Measurements from ENCODE around the gene KNTC1. TPM values are rescaled to one million over a fixed set of nuclear protein-coding genes. Genes with fewer than 3 reads are reported as not detected.

KNTC1 gene
- total and polyA plus RNA-seq, 2 of the 13 experiments (the other 11 are each of a cell fraction or from before 2014, with no cell fraction given) = 45.1 to 57.6 TPM

- TF ChIP-seq, protein P1, sequence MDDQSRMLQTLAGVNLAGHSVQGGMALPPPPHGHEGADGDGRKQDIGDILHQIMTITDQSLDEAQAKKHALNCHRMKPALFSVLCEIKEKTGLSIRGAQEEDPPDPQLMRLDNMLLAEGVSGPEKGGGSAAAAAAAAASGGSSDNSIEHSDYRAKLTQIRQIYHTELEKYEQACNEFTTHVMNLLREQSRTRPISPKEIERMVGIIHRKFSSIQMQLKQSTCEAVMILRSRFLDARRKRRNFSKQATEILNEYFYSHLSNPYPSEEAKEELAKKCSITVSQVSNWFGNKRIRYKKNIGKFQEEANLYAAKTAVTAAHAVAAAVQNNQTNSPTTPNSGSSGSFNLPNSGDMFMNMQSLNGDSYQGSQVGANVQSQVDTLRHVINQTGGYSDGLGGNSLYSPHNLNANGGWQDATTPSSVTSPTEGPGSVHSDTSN (CRISPR knock-in tag; IDR thresholded peaks at IDR 0.05; ENCODE audit: borderline replicate concordance) = no peak
- TF ChIP-seq, protein P2, sequence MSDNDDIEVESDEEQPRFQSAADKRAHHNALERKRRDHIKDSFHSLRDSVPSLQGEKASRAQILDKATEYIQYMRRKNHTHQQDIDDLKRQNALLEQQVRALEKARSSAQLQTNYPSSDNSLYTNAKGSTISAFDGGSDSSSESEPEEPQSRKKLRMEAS (IDR thresholded peaks at IDR 0.05) = peak; percentile 49; the same call in 1 of the 2 replicates
- TF ChIP-seq KAT7 (CRISPR knock-in tag; IDR thresholded peaks at IDR 0.05; ENCODE audit: borderline replicate concordance) (no peak), CEBPG (CRISPR knock-in tag; IDR thresholded peaks at IDR 0.05) (0 out of 2 replicates have a peak, but pooled peaks have one; percentile 12), BCL6 (CRISPR knock-in tag; IDR thresholded peaks at IDR 0.05) (peak; percentile 95), ELF1 (CRISPR knock-in tag; IDR thresholded peaks at IDR 0.05) (no peak), ZNF776 (CRISPR knock-in tag; IDR thresholded peaks at IDR 0.05) (no peak), ZNF597 (CRISPR knock-in tag; IDR thresholded peaks at IDR 0.05) (no peak), ZNF557 (CRISPR knock-in tag; IDR thresholded peaks at IDR 0.05) (no peak), TSC22D2 (CRISPR knock-in tag; IDR thresholded peaks at IDR 0.05; ENCODE audit: borderline replicate concordance) (peak; percentile 36; the same call in 1 of the 2 replicates), PHF5A (CRISPR knock-in tag; IDR thresholded peaks at IDR 0.05; ENCODE audit: low read depth, unreplicated experiment) (peak; percentile 20), ZNF792 (CRISPR knock-in tag; IDR thresholded peaks at IDR 0.05) (0 out of 2 replicates have a peak, but pooled peaks have one; percentile 41), PTBP1 (IDR thresholded peaks at IDR 0.05; ENCODE audit: low read depth, low read length, poor library complexity, severe bottlenecking) (no peak), ZNF580 (CRISPR knock-in tag; IDR thresholded peaks at IDR 0.05; ENCODE audit: borderline replicate concordance, low read depth) (peak; percentile 32; the same call in 1 of the 2 replicates), RFXAP (CRISPR knock-in tag; IDR thresholded peaks at IDR 0.05; ENCODE audit: borderline replicate concordance) (peak; percentile 48; the same call in 1 of the 2 replicates), HDAC2 (CRISPR knock-in tag; IDR thresholded peaks at IDR 0.05) (peak; percentile 68), NR2F1 (CRISPR knock-in tag; IDR thresholded peaks at IDR 0.05) (0 out of 4 replicates have a peak, but pooled peaks have one; percentile 21 to 39), REPIN1 (CRISPR knock-in tag; IDR thresholded peaks at IDR 0.05; ENCODE audit: borderline replicate concordance, low read depth) (no peak), MED8 (CRISPR knock-in tag; IDR thresholded peaks at IDR 0.05; ENCODE audit: insufficient replicate concordance) (no peak), MIER3 (CRISPR knock-in tag; IDR thresholded peaks at IDR 0.05; ENCODE audit: borderline replicate concordance) (peak; percentile 77)
- TF ChIP-seq, protein P3, sequence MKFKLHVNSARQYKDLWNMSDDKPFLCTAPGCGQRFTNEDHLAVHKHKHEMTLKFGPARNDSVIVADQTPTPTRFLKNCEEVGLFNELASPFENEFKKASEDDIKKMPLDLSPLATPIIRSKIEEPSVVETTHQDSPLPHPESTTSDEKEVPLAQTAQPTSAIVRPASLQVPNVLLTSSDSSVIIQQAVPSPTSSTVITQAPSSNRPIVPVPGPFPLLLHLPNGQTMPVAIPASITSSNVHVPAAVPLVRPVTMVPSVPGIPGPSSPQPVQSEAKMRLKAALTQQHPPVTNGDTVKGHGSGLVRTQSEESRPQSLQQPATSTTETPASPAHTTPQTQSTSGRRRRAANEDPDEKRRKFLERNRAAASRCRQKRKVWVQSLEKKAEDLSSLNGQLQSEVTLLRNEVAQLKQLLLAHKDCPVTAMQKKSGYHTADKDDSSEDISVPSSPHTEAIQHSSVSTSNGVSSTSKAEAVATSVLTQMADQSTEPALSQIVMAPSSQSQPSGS (CRISPR knock-in tag; IDR thresholded peaks at IDR 0.05) = peak; percentile 65; the same call in 1 of the 2 replicates
- TF ChIP-seq, protein P4, sequence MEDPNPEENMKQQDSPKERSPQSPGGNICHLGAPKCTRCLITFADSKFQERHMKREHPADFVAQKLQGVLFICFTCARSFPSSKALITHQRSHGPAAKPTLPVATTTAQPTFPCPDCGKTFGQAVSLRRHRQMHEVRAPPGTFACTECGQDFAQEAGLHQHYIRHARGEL (CRISPR knock-in tag; IDR thresholded peaks at IDR 0.05) = no peak
- TF ChIP-seq, protein P5, sequence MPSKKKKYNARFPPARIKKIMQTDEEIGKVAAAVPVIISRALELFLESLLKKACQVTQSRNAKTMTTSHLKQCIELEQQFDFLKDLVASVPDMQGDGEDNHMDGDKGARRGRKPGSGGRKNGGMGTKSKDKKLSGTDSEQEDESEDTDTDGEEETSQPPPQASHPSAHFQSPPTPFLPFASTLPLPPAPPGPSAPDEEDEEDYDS (CRISPR knock-in tag; IDR thresholded peaks at IDR 0.05) = peak; percentile 36; the same call in 1 of the 2 replicates
- TF ChIP-seq, protein P6, sequence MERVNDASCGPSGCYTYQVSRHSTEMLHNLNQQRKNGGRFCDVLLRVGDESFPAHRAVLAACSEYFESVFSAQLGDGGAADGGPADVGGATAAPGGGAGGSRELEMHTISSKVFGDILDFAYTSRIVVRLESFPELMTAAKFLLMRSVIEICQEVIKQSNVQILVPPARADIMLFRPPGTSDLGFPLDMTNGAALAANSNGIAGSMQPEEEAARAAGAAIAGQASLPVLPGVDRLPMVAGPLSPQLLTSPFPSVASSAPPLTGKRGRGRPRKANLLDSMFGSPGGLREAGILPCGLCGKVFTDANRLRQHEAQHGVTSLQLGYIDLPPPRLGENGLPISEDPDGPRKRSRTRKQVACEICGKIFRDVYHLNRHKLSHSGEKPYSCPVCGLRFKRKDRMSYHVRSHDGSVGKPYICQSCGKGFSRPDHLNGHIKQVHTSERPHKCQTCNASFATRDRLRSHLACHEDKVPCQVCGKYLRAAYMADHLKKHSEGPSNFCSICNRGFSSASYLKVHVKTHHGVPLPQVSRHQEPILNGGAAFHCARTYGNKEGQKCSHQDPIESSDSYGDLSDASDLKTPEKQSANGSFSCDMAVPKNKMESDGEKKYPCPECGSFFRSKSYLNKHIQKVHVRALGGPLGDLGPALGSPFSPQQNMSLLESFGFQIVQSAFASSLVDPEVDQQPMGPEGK (CRISPR knock-in tag; IDR thresholded peaks at IDR 0.05) = peak; percentile 31; the same call in 1 of the 2 replicates
Measured at GRCh38 chr12:122491991-122492390, 35.1 kb upstream of the KNTC1 start (continued).

Measured in HepG2 (cell line).